GM18498 (cell line): ENCODE data around the gene COMMD1.
"Not testable (repeated sequence)": the region's sequence is repeated elsewhere in the genome, so short reads cannot be mapped to it uniquely, and the experiment has no call there.

Experiments
- ATAC-seq: cut with Tn5 transposase; IDR thresholded peaks from one replicate; pipeline ENCODE4 v1.9.1; 2021; ENCODE audit warnings: mild to moderate bottlenecking, moderate library complexity; ENCODE audit not compliant: unreplicated experiment

The COMMD1 gene

DNA sequence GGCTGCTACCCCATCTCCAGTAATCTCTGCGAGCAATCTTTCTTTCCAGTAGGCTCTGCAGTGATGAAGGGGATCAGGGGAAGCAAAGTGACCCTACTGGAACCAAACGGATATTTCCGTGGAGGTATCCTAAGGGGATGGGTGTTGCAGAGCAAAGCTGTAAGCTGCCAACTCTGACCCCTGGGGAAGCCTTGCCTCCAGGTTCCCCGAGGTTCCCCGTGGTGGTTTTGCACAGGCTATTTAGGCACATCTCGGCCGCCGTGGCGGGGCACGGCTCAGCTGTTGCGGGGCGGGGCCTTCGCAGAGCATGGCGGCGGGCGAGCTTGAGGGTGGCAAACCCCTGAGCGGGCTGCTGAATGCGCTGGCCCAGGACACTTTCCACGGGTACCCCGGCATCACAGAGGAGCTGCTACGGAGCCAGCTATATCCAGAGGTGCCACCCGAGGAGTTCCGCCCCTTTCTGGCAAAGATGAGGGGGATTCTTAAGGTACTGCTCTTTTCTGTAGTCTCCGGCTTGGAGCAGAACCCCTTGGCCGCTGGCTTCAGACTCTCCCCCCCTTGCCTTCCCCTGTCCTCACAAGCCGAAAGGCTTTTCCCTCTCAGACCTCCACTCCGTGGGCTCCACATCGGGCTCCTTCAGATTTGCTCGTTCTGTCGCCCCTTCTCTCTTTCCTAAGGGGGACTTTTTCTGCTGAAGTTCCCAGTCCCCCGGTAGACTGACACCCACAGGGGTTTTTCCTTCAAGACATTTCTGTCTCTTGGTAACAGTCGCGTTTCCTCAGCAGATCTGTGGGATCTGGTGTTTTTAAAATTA, at the start of gene COMMD1:
Gene COMMD1 (plus strand): TSS at position 303 of the 814 bp plus-strand sequence. CDS start 5 bp downstream, at position 308.
- peak; percentile 99 for ATAC-seq

DNA sequence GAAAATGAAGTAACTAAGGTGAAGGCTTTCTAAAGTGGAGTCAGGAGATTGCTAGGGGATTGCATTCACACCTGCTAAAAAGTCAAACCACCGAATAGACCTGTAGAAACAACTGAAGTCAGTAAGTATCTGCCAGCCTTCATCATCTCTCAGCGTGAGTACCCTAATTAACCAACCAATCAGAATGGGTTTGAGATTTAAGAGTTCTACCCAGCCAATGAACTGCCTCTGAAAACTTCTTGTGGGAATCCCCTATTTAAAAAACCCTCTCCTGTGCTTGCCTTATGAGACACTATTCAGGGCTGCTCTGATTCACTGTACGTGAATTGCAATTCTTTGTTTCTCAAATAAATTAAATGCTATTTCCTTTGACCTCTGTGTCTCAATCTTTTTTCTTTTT, 48.2 kb upstream of the COMMD1 start:
- ATAC-seq: no peak

DNA sequence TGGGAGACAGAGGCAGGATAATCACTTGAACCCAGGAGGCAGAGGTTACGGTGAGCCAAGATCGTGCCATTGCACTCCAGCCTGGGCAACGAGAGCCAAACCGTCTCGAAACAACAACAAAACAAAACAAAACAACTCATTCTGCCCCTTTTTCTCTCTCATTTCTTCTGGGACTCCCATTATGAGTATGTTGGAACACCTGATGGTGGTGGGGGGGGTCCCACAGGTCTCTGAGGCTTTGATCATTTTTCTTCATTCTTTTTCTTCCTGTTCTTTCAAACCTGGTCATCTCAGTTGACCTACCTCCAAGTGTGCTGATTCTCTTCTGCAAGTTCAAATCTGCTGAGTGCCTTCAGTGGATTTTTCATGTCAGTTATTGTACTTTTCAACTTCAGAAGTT, 43.4 kb upstream of the COMMD1 start:
- no peak for ATAC-seq

DNA sequence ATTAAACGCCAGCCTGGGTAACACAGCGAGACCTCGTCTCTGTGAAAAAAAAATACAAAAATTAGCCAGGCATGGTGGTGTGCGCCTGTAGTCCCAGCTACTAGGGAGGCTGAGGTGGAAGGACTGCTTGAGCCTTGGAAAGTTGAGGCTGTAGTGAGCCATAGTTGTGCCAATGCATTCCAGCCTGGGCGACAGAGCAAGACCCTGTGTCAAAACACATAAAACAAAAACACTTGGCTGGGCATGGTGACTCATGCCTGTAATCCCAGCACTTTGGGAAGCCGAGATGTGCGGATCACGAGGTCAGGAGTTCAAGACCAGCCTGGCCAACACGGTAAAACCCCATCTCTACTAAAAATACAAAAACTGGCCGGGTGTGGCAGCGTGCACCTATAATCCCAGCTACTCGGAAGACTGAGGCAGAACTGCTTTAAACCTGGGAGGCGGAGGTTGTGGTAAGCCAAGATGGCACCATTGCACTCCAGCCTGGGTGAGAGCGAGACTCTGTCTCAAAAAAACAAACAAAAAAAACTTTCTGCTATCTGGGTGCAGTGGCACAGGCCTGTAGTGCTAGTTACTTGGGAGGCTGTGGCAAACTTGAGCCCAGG, 38.9 kb upstream of the COMMD1 start:
- ATAC-seq: not testable (repeated sequence)

DNA sequence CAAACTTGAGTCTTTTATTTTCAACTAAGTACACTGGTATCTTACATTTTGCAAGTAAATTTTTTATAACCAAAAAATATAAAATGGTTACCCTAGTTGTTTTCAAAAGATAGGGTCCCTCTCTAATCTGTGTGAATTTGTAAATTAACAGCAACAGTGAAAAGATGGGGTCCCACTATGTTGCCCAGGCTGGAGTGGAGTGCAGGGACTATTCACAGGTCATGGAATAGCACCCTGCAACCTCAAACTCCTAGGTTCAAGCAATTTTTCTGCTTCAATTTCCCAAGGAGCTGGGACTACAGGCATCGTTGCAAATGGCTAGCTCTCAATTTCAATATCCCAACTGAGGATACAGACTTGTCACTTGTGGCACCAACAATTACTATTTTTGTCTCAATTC, 29.1 kb upstream of the COMMD1 start:
- no peak for ATAC-seq

DNA sequence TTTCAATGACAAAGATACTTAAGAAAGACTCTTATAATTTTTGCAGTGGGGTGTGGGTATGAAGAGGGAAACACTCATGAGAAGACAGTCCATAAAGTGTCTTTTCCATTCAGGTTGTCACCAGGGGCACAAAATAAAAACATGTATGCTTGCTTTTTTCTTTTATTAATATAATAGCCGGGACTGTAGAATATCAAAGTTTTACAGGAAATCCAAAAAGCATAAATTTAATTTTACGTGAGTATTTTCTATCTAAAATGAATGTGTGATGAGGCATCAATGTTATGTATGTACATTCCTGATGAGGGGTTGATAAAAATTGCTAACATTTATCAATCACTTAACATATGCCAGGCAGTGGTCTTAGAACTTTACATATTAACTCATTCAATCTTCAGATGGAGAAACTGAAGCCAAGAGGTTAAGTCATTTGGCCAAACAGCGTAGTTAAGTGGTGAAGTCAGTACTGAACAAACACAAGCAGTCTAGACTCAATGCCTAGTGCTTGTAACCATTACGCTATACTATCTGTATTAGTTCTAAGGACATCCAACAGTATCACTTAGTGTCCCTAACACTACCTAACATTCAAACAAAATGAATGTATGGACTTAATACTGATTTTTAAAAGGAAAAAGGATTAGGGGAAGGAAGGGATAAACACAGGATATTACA, 27.8 kb upstream of the COMMD1 start:
- ATAC-seq: no peak

DNA sequence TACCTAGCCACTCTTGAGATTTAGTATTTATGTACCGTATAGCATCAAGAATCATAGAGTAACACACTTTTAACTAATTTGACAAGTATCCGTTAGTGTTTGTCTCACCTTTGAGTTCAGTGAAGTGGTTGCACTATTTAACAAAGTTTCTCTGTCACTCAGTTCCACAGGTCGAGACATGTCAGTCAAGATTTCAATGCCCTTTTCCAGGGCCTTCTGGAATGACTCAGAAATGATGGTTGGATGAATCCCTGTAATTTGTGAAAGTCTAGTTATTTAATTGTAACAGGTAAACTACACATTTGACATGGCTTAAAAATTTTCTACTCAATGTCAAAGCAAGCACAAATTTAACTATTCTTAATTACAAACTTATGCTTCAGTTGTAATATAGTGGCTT, 26.7 kb upstream of the COMMD1 start:
- no peak for ATAC-seq

DNA sequence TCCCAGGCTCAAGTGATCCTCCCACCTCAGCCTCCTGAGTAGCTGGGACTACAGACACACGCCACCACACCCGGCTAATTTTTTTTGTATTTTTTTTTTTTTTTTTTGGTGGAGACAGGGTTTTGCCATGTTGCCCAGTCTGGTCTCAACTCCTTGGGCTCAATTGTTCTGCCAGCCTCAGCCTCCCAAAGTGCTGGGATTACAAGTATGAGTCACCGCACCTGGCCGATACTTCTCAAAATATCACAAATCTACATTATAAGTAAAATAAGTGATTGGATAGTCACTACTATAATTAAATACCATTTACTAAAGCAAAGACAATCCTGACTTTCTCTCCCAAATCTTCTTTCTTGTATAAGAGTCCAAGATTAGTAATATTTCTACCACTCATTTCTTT, 26.1 kb upstream of the COMMD1 start:
- not testable (repeated sequence) for ATAC-seq

DNA sequence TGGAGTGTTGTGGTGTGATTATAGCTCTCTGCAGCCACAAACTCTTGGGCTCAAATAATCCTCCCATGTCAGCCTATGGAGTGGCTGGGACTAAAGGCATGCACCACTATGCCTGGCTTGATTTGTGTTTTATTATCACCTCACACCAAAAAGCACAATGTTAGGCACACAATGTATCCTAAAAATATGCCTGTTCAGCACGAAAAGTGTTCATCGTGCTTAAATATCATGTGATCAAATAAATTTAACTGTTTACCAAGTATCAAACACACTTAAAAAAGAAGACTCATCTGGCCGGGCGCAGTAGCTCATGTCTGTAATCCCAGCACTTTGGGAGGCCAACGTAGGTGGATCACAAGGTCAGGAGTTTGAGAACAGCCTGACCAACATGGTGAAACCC, 22.6 kb upstream of the COMMD1 start:
- ATAC-seq: no peak

DNA sequence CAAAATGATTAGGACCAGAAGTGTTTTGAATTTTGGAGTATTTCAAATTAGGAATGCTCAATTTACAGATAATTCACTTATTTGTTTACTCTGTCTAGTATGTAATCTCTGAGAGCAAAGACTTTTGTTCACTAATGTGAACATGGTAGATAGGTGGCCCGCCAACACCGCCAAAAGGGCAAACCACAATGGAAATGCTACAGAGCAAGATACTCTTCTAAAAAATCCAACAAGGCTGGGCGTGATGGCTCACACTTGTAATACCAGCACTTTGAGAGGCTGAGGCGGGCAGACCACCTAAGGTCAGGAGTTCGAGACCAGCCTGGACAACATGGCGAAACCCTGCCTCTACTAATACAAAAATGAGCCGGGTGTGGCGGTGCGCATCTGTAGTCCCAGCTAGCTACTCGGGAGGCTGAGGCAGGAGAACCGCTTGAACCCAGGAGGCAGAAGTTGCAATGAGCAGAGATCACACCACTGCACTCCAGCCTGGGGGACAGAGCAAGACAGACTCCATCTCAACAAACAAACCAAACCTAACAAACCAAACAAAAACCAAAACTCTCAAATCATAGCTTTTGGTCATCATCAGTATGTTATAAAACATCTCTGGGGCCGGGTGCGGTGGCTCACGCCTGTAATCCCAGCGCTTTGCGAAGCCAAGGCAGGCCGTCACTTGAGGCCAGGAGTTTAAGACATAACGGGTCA, 19.4 kb upstream of the COMMD1 start:
- no peak for ATAC-seq

DNA sequence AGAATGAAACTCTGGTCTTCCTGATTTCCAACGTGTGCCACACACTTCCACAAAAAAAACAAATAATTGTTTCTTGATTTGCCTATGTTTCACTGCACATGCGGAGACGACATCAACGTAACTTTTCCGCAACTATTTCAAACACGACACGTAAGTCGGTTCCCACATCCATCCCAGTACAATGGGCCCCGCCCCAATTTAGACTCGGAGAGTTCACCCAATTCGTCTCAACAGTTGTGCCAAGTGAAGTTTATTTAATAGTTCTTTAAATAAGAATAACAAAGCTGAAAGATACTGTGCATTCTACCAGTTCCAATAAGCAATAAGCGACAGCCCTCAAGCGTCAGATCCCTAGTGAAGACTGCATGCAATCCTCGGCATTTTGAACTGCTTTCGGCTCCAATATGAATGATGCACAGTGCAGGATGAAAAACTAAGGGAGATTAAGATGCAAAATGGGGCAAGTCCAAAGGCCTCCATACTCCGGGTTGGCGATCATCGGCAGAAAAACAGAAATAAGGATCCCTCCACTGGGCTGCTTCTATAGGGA, 17.7 kb upstream of the COMMD1 start:
- peak; percentile 7 for ATAC-seq

DNA sequence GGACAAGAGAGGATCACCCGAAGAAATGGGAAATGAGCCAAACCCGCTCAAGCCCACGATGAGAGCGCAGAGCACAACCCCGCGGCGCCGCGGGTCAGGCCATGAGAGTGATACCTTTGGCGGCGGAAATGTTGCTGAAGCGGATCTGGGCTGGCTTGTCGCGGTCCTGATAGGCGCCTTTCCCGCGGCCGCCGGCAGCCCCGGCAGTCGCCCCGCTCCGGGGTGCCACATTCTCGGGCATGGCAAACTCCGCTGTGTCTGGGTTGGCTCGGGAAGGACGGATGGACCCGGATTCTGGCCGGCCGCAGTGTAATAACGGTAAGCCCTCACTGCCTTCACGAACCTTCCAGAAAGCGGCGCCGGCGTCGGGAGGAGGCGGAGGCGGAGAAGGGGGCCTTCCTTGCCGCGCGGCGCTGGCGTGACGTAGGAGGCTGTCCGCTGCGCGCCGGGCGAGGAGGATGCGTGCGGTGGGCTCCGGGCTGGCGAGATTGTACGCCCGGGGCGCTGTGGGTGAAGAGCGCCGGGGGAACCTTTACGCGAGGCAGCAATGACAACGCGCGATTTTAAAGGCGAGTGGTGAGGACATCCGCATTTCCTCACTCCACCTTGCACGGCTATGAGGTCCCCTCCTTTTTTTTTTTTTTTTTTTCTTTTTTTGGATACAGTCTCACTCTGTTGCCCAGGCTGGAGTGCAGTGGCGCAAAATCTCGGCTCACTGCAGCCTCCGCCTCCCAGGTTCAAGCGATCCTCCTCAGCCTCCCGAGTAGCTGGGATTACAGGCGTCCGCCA, 17.0 kb upstream of the COMMD1 start, which contains the start of gene CCT4:
Gene CCT4 (minus strand): TSS at position 390 of the 789 bp plus-strand sequence. CDS start 149 bp downstream, at position 241.
- ATAC-seq: peak; percentile 85

DNA sequence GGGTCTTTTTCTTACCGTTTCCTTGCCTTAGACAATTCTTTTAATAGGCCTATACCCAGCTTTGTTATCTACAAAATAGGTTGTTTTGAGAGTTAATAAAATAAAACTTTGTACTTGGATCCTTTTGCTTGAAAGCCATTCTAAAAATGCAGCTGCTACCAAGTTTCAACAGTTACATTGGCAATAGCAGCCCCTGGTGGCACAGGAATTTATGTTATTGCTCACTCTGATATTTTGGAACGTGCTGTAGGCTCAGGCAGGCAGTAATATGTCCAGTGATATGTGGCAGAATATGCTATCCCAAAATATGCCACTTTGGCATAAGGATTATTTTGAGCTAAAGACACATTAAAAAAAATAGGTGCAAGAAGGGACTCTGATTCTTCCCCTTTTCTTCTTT, 6.7 kb upstream of the COMMD1 start:
- no peak for ATAC-seq

DNA sequence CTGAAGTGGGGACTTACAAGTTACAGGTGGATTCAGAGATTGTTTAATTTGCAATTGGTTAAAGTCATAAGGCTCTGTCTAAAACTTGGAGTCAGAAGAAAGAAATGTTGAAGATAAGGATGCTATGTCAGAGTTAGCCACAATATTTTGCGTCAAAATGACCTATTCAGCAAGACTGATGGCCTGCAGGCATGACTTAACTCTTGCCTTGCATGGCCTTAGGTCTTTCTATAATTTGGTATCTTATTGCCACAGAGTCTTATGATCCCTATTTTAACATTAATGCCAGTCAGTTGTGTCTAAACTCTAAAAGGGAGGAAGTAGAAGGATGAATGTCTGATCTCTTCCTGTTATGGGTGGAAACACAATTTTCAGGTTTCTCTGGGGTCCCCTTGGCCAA, 5.2 kb upstream of the COMMD1 start:
- ATAC-seq: no peak

DNA sequence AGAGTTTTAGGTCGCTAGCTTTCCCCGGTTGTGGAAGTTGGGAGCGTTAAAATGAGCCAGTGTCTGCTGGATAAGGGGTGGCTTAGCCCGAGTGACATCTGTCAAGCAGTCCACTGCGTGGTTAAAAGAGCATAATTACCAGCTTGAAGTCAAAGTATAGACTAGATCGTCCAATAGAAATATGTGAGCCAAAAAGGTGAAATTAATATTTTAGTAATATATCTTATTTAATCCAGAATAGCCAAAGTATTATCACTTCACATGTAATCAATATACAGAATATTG, 654 bp downstream of the COMMD1 start:
- ATAC-seq: no peak

DNA sequence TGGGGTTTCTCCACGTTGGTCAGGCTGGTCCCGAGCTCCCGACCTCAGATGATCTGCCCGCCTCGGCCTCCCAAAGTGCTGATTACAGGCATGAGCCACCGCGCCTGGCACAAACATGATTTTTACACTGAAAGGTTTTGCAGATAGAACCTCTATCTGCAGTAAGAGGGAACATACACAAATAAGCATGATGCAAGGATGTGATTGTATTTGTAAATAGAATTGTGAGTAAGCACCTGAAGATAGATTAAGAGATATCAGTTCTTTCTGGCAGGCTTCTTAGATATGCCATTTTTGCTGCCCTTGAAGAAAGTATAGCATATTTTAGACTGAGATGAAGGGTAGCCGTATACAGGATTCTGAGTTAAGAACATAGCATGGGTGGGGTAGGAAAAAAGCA, 3.6 kb downstream of the COMMD1 start:
- ATAC-seq: no peak

DNA sequence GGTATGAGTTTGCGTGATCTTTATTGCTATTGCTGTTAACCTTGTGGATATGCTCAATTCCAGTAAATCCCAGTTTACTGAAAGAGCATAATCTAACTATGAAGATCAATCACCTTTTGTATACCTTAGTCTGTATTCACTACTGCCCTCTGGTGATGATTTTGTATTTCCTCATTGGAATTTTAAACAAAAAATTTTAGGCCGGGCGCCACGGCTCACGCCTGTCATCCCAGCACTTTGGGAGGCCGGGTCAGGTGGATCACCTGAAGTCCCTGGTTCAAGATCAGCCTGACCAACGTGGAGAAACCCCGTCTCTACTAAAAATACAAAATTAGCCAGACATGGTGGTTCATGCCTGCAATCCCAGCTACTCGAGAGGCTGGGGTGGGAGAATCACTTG, 5.1 kb downstream of the COMMD1 start:
- no peak for ATAC-seq

DNA sequence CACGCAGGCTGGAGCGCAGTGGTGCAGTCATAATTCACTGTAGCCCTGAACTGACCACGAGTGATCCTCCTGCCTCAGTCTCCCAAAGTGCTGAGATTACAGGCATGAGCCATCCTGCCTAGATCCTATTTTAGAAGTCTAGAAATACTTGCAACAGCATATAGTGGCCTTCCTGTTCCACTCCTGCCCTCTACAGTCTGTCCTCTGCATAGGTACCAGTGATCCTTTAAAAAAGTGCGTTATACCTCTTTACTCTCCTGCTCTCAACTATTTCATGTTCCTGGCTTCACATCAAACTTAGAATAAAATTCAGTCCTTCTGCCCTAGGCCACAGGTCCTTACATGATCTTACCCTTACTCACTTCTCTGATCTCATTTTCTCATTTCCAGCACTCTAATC, 6.0 kb downstream of the COMMD1 start:
- no peak for ATAC-seq

DNA sequence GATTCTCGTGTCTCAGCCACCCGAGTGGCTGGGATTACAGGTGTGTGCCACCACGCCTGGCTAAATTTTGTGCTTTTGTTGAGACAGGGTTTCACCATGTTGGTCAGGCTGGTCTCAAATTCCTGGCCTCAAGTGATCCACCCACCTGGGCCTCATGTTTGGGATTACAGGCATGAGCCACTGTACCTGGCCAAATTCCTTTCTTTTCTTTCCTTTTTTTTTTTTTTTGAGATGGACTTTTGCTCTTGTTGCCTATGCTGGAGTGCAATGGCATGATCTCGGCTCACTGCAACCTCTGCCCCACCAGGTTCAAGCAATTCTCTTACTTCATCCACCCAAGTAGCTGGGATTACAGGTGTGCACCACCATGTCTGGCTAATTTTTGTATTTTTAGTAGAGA, 9.3 kb downstream of the COMMD1 start:
- not testable (repeated sequence) for ATAC-seq

DNA sequence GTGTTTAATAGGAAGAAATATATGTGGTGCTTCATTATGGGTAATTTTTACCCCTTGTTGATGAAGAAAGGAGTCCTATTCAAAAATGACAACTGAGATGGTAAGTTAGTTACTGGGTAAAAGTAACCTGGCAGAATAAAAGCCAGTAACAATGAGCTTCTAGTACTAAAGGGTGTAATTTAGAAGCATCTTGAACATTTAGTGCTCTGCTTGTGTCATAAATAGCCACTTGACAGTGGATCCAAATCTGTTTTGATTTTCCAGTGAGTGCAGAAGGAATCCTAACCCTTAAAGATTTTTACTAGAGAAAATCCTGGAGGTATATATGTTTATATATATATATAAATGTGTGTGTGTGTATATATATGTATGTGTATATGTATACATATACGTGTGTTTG, 15.1 kb downstream of the COMMD1 start:
- ATAC-seq: no peak
